Activated naive CD4-positive, alpha-beta T cell treated with Interleukin-2 at 50 U/mL for 16 hours (primary cell): ENCODE results near the gene TTC23.

Experiments used
- DNase-seq: peaks from one replicate; pipeline ENCODE4 v3.0.0-alpha.2; 2020

Gene TTC23, protein sequence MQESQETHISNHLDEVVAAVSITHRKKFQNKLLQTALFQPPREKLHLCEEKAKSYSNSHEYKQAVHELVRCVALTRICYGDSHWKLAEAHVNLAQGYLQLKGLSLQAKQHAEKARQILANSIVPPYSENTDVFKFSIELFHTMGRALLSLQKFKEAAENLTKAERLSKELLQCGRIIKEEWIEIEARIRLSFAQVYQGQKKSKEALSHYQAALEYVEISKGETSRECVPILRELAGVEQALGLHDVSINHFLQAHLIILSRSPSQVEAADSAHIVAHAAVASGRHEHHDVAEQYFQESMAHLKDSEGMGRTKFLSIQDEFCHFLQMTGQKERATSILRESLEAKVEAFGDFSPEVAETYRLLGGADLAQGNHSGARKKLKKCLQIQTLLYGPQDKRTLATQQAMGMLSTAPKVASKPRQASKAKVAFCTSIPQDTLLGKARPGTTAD

DNA sequence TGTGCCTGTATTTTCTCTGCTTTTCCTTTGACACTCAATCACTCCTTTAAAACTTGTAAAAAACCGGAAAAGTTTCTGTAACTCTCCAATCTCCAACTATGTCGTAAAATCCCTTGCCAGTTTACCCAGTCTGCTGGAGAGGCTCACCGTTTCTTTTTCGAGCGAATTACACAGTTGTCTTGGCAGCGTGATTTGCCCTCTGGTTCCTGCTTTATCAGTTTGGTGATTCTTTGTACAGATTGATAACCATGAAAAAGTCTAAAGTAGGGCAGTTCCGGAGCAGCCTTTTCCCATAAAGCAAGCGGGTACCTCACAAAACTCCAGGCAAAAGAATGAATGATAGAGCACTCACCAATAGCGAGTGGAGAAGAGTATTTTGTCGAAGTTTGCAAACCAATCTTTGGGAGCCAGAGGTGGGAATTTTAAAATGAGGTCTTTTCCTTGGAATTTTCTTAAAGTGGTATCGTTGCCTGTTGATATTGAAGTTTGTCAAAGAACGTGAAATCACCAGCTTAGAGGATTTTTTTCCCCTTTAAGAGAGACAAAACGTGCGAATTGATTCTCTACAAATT, at the start of gene TTC23:
TTC23 (minus strand) TSS at position 312 of the 572 bp plus-strand sequence. CDS start 20,869 bp downstream, outside the sequence.
- DNase-seq: no peak

DNA sequence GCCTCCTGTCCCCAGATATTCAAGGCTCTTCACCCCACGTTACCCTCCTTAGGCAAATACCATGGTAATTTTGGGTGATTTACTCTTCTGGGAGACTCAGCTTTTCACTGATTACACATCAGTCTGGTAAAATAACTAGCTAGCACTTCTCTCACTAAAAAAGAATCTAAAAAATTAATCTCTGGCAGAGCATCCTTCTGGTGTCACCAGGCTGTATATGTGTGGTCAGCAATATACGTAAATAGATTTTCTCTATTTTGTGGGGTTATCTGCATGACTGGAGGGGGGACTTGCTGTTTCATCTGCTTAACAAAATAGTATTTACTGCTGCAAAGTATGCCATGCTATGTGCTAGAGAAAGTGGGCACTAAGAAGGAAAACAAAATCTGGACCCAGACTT, 47.0 kb upstream of the TTC23 start:
- DNase-seq: no peak

DNA sequence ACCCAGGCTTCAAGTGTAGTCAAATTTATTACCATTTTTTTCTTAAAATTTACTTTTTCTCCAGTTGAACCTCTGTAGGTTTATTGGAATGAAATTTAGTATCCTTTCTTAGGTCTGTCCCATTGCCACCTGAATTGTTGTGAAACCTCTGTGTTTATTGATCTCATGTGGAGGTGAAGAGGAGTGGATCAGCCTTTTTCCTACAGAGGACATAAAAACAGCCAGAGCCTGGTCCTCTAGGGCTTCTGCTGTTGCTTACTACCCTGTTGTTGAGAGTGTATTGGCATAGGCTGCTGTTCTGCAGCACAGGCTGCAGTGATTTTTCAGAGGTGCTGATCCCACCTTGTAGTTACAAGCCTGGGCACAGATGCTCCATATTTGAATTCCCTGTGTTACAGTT, 46.5 kb upstream of the TTC23 start:
- DNase-seq: no peak

DNA sequence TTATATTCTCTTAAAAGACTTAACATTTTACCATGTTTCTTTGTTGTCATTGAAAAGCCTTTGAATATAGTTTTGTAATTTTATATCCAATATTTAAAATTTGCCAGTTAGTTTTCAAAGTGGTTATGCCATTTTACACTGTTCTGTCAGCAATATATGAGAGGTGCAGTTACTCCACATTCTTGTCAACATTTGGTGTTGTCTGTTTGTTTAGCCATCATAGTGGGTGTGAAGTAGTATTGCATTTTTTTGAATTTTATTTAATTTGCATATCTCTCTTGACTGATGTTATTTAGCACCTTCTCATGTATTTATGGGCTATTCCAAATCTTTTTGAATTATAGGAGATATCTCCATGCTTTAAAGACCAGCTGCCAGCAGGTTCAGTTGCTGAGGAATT, 42.3 kb upstream of the TTC23 start:
- DNase-seq: no peak

DNA sequence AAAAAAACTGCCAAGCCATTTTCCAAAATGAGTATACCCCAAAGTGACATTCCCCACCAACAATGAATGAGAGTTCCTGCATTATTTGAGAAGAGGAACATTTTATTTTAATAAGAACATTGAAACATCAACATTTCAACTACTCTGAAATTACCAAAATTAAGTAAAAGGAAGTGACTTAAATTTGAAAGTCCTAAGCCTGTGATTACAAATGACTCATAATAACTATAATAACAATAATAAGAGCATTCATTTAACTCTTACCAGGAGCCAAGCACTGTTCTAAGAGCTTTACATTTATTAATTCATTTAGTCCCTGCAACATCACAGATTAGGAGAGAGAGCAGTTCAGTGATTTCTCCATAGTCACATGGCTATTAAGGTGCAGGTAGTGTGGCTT, 34.3 kb upstream of the TTC23 start:
- DNase-seq: no peak

DNA sequence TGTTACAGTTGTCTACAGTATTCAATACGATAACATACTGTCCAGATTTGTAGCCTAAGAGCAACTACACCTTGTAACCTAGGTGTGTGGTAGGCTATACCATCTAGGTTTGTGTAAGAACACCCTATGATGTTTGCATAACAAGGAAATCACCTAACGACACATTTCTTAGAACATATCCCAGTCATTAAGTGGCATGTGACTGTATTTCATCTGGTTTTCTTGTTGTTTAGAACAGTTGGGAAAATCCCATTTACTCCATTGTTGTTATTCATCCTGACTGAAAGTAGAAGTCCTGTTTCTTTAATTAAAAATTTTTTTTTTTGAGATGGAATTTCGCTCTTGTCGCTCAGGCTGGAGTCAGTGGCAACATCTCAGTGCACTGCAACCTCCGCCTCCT, 33.2 kb upstream of the TTC23 start:
- DNase-seq: no peak

DNA sequence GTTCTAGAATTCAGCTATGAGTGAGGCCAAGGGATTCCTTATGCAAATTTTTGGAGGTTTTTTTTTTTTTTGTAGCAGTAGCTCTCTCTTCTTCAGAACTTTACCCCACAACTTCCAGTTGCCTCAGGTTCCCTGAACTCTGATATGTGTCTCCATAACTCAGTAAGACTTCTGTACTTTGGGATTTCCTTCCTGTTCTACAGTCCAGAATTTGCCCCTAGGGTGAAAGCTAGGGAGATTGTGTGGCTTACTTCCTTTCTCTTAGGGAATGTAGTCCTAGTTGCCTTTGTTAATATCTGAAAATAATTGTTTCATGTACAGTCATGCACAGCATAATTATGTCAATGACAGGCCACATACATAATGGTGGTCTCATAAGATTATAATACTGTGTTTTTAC, 32.7 kb upstream of the TTC23 start:
- DNase-seq: no peak

DNA sequence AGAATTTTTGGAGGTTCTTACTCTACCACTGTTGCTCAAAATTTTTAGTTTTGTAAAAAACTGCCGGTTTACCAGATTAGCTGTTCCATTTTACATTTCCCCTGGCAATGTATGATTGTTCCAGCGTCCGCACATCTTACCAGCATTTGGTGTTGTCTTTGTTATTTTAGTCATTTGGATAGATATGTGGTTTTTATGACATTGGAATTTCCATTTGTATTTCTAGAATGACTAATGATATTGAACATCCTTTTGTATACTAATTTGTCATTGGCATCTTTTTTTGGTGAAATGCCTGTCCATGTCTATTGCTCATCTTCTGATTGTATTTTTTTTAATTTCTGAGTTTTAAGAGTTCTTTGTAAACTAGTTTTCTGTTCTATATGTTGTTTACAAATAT, 30.4 kb upstream of the TTC23 start:
- peak; percentile 16 for DNase-seq

DNA sequence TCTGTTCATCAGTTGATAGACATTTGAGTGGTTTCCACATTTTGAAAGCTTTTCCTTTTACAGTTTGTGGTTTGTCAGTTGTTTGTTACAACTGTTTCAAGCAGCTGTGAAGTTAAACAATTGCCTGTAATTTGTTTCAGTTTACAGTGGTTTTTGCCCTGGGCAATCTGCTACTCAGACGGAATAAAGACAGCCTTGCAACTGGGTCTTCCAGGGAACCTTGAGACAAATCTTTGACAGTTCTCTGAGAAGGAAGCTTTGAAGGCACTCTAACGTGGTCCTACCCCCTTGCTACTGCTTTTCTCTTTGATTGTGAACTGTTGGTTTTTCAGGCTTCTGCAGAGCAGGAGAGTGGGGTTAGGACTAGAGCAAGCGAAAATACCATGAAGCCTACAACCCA, 29.9 kb upstream of the TTC23 start:
- DNase-seq: no peak

DNA sequence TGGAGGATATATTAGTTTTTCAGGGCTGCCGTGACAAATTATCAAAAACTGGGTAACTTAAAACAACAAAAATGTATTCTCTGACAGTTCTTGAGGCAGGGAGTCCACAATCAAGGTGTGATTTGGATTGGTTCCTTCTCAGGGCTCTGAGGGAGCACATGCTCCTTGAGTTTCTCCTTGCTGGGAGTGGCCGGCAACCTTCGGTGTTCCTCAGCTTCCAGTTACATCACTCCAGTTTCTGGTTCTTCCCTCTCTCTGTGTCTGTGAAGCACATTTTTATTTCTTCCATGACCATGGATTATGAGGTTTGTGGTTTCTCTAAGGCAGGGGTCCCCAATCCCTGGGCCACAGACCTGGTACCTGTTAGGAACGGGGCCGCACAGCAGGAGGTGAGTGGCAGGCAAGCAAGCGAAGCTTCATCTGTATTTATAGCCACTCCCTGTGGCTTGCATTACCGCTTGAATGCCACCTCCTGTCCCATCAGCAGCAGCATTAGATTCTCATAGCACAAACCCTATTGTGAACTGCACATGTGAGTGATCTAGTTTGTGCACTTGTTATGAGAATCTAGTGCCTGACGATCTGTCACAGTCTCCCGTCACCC, 26.2 kb upstream of the TTC23 start:
- DNase-seq: no peak

DNA sequence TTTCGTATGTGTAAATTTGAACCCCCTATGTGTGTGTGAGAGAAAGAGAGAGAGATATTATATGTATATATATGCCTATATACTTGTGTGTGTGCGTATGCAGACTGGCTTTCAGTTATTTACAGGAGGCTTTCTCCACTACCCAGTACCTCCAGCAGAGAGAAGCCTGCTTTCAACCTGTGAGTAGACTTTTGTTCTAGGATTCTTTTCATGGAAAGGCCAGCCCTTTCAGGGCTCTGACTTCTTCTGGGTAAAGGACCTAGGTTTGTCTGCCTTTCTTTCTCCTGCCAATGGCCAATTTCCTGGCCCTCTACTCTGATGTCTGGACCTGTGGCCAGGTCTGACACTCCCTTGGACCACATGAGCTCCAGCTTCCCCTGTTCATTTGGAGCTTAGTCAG, 25.7 kb upstream of the TTC23 start:
- no peak for DNase-seq

DNA sequence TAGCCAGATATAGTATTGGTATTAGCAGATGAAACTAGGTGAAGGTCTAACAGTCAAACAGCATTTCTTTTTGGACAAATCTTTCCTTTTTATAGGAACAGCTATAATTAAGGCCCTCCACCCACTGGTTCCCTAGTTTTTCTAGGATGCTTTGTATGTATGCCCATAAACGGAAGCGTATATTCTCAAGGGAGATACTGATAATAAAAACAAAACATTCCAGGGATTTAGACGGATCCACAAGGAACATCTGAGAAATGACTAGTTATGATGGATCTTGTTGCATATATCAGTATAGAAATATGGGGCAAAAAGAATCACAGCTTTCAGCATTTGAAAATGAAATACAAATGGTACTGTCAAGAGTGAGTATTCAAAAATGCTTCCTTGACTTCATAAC, 24.4 kb upstream of the TTC23 start:
- no peak for DNase-seq

DNA sequence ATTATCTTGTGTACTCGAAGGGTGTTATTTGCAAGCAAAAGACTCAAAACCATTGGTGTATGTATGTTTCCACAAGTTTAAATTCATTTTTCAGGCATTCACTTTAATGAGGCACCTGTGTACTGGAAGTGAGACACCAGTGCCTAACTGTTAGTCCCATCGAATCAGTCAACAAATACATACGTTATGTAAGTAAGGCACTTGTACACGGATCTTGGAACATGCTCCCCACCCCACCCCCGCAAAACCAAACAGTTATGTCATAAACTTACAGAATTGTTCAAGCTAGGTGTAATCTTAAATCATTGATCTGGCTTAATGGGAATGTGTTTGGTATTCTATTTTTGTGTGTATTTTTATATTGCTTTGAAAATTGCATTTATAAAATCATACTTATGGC, 19.1 kb upstream of the TTC23 start:
- no peak for DNase-seq

DNA sequence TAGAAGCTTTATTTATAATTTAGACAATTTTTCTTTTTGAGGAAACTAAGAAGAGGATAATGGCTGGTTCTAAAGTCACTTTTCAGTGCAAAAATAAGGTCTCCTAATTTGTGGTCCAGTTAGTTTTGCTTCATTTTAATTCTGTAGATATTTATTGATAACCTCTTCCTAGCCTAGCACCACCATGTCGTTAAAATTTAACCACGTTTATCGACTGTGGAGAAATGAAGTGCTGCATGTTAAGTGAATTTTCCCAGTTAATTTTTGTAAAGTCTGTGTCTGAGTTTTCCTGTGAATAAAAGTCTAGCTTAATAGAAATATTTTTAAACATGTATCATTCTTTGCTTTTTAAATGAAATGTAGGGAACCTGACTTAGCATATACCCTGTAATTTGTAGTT, 18.6 kb upstream of the TTC23 start:
- no peak for DNase-seq

DNA sequence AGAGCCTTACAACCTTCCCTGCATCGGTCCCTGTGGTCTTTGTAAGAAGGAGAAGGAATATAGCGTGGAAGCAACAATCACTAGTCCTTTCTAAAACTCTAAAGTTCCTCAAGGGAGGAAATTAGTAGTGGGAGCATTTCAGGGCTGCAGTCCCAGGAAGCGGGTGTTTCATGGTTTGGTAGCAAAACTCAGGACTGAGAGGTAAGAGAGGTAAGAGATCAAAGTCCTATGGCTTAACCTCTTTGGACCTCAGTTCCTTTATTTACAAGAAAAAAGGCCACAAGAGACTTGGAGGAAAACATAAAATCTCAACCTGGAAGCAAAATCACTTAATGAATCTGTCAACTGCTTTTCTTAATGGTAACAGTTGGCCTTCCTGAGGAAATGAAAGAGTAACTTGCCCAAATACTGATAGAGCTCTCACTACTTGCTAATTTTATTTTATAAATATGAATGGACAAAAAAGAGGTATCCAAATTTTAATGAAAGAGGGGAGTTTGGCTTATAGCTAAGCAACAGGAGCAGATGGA, 16.2 kb upstream of the TTC23 start:
- no peak for DNase-seq

DNA sequence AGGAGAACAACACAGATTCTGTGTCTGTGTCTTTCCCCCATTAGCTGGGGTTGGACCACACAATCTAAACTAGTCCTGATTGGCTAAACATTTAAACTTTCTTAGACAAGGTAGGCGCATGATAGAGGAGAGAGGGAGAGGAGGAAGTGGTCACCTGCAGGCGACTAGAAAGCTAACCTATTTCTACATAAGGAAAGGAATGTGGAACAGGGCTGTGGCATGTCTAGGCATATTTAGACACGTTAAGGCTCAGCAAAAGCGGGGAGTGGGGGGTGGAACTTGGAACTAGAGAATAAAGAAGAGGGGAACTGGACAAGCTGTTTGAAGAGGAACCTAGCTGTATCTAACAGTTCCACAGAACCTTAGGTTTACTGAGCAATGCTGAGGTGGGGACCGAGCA, 14.7 kb upstream of the TTC23 start:
- no peak for DNase-seq

DNA sequence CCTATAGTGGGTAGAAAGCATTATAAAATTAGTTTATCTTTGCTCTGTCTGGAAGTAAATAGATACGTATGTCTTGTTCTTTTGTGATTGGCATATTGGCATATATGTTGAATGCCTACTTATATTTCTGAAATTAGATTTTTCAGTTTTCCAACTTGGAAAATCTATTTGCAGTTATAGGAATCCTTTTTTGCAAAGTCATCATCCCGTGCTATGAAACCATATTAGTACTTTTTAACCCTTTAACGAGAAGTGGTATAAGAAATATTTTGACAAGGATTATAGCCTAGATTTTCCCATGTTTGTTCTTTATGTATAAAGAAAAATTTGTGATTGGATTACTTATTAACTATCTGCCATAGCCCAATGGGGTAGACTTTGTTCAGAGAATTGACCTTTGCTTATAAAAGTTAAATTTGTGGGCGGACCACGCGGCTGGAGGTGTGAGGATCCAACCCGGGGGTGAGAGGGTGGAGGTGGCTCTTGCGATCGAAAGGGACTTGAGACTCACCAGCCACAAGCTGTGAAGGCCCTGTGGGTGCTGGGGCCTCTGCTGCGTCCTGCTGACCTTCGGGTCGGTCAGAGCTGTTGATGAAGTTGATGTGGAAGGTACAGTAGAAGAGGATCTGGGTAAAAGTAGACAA, 7.8 kb upstream of the TTC23 start:
- DNase-seq: no peak

DNA sequence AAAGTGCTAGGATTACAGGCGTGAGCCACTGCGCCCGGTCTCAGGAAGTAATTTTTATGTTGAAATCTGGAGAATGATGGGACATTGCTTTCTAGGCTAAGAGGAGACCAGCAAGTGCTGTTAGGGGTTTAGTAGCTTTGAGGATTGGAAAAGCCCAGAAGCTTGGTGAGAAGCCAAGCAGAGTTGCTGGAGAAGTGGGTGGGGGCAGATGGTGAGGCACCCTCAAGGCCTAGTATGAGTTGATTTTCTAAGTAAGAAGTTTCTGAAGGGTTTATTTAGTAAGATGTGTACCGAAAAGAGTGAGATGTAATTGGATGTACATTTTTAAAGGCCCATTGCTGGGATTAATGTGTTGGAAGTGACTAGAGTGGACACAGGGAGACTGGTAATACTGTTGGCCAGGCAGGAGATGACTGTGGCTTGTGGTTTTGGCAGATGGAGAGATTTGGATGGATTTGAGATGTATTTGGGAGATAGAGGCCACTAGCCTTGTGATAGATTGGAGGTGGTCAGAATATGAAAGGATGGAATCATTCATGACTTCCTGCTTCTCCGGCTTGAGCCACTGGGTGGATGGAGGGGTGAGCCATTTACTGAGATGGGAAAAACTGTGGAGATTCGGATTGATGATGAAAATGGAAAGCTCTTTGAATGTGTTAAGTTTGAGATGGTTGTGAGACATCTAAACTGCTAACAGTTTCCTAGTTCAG, 4.2 kb upstream of the TTC23 start:
- DNase-seq: peak; percentile 18

DNA sequence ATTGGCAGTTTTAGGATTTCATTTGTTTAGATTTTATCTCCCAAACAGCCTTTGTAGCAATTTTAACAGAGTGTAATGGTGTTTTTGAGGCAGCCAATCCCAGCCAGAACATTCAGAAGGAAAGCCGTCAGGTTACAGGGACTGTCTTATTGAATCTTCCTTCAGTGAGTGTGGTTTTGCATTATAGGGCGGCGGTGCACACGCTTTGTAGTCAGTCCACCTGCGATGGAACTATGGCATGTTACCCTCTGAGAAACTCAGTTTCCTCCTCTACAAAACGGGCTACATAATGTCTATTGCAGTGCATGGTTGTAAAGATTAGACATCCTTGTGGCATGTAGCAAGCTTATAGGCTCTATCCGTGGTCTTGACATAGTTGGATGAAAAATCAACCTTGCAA, 2.9 kb upstream of the TTC23 start:
- DNase-seq: no peak

DNA sequence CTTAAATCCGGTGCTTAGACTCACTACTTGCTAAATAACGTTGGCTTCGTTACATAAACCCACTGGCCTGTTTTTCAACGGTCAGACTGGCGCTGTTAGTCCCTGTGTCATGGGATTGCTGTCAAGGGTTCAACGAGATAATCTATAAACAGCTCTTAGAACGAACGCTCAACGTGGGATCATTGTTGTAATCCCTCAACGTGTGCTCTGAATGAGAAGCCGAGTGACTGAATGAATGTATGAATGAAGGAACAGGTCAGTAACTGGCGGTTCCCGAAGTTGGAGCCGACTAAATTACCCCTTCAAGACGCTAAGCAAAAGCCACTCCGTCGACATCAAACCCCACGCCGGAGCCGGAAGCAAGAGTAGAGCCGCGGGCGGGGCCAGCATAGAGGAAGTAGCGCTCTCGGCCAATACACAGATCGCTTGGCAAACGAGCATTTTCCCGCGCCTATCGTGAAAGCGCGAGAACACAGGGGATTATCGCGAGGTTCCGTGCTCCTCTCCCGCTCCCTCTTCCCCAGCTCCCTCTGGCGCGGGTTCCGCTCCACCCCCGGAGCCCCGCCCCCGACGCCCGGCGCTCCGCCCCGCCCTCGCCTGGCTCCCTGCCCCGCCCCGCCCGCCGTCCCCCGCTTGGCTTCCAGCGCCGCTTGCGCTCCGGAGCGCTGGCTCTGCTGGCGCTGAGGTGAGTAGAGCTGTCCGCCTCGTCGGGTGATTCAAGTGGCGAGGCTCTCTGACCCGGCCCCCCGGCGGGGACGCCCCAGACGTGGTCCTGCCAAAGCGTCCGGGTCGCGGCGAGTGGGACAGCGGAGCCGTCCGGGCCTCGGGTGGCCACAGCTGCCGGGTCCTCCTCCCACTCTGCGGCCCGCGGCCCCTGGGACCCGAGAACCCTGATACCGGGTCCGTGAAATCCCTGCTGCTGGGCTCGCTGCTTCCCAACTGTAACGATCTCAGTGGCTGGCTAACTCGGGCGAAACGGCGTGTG, 1.8 kb upstream of the TTC23 start, which contains the start of gene LRRC28:
LRRC28 (plus strand) TSS at position 625 of the 985 bp plus-strand sequence. CDS start 4,477 bp downstream, outside the sequence.
- peak; percentile 96 for DNase-seq

DNA sequence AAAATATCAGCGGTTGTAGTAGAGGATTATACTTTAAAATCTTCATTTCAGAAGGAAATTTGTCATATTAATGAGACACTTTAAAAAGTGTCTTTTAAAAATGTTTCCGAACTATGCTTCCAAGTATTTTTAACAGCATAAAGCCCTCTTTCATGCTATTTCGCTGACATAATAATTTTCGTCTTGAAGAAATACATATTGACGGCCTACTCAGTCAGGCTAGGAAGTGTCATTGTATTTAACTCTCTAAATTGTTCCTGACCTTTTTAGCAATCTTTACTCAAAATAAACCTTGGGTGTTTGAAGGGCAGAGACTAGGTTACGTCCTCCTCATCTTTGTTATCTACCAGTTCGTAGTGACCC, 1.1 kb upstream of the TTC23 start:
- DNase-seq: no peak

DNA sequence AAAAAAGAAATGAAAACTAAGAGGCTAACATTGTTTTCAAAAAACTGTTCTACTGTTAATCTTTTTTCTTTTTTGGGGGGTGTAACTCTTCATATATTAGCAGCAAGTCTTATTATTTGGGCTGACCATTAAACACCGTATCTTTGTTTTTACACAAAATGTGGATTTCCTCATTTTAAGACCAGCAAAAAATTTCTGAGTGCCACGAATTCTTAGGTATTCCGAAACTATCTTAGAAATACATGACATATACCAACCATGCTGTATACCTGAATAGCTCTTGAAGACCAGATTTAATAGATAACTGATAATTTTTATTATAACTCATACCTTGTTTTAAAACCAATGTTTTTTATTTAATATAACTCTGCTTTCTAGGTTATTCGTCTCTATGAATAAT, 620 bp upstream of the TTC23 start:
- no peak for DNase-seq
